Fibroblast of lung (primary cell): Measurements from ENCODE around the gene IGFLR1.

ENCODE experiments used
- EZH2 ChIP-seq: IDR thresholded peaks from 2 replicates; pipeline ENCODE4 v1.5.1; 2012; ENCODE audit warnings: low read length, control low read depth, mild to moderate bottlenecking; ENCODE audit errors: missing control alignments
- TF ChIP-seq, protein P1 (sequence below), 2 donors: IDR thresholded peaks in 1 of 2; conservative IDR thresholded peaks in 1 of 2; 1 replicate in 1 of 2; 2 replicates in 1 of 2; pipeline ENCODE4 v1.5.1; 2011 to 2012; ENCODE audit warnings: low read length in 2 of 2, control low read depth in 1 of 2, inconsistent platforms in 1 of 2, low read depth in 1 of 2, mild to moderate bottlenecking in 1 of 2

DNA sequence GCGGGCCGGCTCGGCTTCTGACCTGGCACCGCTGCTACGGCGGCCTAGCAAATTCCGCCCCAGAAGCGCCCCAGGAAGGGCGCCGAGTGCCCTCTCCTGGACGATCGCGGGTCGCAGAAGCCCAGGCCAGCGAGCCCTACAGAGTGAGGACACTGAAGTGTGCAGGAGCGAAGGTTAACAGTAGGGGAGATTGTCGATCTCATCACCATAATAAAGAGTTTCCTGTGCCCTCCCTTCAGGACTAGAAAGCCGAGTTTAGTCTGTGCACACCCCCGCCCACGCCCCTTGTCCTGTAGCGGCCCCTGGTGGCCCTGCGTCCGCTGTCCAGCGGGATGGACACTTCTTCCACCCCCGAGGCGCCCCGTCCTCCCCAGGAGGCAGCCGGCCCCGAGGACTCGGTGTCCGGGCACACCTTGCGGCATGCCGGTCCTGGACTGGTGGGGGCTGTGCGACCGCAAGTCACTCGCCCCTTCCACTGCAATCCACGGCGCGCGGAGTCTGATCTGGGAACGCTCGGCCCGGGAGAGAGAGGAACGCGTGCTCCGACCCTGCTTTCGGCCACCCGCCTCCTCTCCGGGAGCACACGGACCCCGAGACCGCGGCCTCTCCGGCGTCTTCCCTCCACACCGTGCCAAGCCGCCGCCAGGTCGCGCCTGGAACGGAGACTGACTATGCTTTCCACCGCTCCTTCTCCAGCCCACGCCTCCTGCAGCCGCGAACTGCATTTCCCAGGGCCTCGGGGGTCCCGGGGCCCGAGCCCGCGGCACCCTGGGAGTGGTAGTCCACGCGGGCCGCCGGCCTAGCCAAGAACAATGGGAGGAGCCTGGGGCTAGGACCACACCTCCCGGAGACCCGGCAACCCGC, 25.2 kb downstream of the IGFLR1 start:
- TF ChIP-seq, protein P1, sequence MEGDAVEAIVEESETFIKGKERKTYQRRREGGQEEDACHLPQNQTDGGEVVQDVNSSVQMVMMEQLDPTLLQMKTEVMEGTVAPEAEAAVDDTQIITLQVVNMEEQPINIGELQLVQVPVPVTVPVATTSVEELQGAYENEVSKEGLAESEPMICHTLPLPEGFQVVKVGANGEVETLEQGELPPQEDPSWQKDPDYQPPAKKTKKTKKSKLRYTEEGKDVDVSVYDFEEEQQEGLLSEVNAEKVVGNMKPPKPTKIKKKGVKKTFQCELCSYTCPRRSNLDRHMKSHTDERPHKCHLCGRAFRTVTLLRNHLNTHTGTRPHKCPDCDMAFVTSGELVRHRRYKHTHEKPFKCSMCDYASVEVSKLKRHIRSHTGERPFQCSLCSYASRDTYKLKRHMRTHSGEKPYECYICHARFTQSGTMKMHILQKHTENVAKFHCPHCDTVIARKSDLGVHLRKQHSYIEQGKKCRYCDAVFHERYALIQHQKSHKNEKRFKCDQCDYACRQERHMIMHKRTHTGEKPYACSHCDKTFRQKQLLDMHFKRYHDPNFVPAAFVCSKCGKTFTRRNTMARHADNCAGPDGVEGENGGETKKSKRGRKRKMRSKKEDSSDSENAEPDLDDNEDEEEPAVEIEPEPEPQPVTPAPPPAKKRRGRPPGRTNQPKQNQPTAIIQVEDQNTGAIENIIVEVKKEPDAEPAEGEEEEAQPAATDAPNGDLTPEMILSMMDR (conservative IDR thresholded peaks at IDR 0.05 in 1 of 2, IDR thresholded peaks at IDR 0.05 in 1 of 2; ENCODE audit: low read depth in 1 of 2, low read length in 2 of 2), result peak; percentile 77 to 89
- TF ChIP-seq EZH2, result no peak
